WI38 (cell line): ENCODE data around the gene RABL2B.

ENCODE experiments used
- H3K4me3 ChIP-seq: 2 replicates; pipeline ENCODE4 v1.5.1; 2011; ENCODE audit warnings: low read depth, mild to moderate bottlenecking, control low read depth, low read length
- CTCF ChIP-seq: IDR thresholded peaks from 2 replicates; pipeline ENCODE4 v1.5.1; 2012; ENCODE audit warnings: low read depth, mild to moderate bottlenecking, control low read depth, low read length

RABL2B gene

GRCh38 chr22:50739894-50740293 lies 43.5 kb downstream of the RABL2B start:
- TF ChIP-seq CTCF, result no peak
- H3K4me3 ChIP-seq, result no peak overlapping the region

- no peak overlapping the region for H3K4me3 ChIP-seq
- TF ChIP-seq CTCF, result no peak
Measured at GRCh38 chr22:50739279-50739691, 44.2 kb downstream of the RABL2B start.

- H3K4me3 ChIP-seq, result no peak overlapping the region
- no peak for TF ChIP-seq CTCF
Measured at GRCh38 chr22:50738649-50739227, 44.7 kb downstream of the RABL2B start.

GRCh38 chr22:50737728-50738648 lies 45.4 kb downstream of the RABL2B start, which contains the start of gene ACR:
Gene ACR (plus strand): TSS chr22:50738204. CDS start chr22:50738236, 32 bp downstream.
- TF ChIP-seq CTCF, result no peak
- no peak within 1 kb of the TSS for H3K4me3 ChIP-seq

- TF ChIP-seq CTCF, result no peak
- no peak overlapping the region for H3K4me3 ChIP-seq
Measured at GRCh38 chr22:50735739-50736030, 47.8 kb downstream of the RABL2B start.

GRCh38 chr22:50734986-50735738 lies 48.3 kb downstream of the RABL2B start:
- TF ChIP-seq CTCF, result no peak
- H3K4me3 ChIP-seq, result no peak overlapping the region
